HG03354 (cell line): ENCODE measurements around the gene KIF19.

Experiments used
- ATAC-seq: cut with Tn5 transposase; IDR thresholded peaks from one replicate; pipeline ENCODE4 v1.9.1; 2021; ENCODE audit warnings: mild to moderate bottlenecking; ENCODE audit not compliant: unreplicated experiment, poor library complexity, severe bottlenecking

Gene KIF19

DNA sequence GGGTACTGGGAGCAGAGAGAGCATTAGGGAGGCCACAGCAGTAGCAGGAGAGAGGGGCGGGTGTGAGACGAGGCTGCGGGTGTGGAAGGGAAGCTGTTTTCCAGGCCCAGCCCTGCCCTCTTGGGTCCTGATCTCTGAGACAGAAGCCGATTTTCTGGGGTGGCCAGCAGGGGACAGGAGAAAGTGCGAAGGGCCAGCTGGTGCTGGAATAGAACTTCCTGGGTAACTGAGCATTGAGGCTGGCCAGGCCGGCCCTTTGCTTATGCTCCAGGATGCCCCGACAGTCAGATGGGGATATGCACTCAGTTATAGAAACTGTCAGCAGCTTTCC, 34.8 kb downstream of the KIF19 start:
- no peak for ATAC-seq

- ATAC-seq = no peak
These were observed 35.4 kb downstream of the KIF19 start, which contains the start of gene BTBD17 for GRCh38 chr17:74361230-74362068. Gene BTBD17 (minus strand): TSS chr17:74361868. CDS start chr17:74361819, 49 bp downstream.

GRCh38 chr17:74362069-74362405, 36.0 kb downstream of the KIF19 start:
- no peak for ATAC-seq

GRCh38 chr17:74362810-74363498, 36.9 kb downstream of the KIF19 start:
- ATAC-seq = no peak

GRCh38 chr17:74367206-74367605, 41.2 kb downstream of the KIF19 start, which contains the start of gene GPR142:
Gene GPR142 (plus strand): TSS chr17:74367506. CDS start chr17:74369541, 2,035 bp downstream.
- ATAC-seq = no peak

- ATAC-seq = peak; percentile 51
These were observed 42.5 kb downstream of the KIF19 start for GRCh38 chr17:74368341-74369081.

GRCh38 chr17:74369221-74369620, 43.2 kb downstream of the KIF19 start:
- no peak for ATAC-seq

GRCh38 chr17:74369665-74370490, 43.9 kb downstream of the KIF19 start:
- no peak for ATAC-seq

DNA sequence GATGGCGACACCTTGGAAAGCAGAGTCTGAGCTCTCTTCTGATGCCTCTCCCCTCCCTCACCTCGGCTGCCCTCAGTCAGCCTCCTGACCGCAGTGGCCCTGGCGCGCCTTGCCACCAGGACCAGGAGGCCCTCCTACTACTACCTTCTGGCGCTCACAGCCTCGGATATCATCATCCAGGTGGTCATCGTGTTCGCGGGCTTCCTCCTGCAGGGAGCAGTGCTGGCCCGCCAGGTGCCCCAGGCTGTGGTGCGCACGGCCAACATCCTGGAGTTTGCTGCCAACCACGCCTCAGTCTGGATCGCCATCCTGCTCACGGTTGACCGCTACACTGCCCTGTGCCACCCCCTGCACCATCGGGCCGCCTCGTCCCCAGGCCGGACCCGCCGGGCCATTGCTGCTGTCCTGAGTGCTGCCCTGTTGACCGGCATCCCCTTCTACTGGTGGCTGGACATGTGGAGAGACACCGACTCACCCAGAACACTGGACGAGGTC, 45.7 kb downstream of the KIF19 start:
- ATAC-seq = no peak

GRCh38 chr17:74372426-74372825, 46.4 kb downstream of the KIF19 start:
- no peak for ATAC-seq

- ATAC-seq = no peak
These were observed 48.0 kb downstream of the KIF19 start for GRCh38 chr17:74373838-74374606.

GRCh38 chr17:74374858-74375257, 48.8 kb downstream of the KIF19 start:
- ATAC-seq = no peak

- no peak for ATAC-seq
These were observed 53.6 kb downstream of the KIF19 start for GRCh38 chr17:74379495-74380085.

GRCh38 chr17:74380086-74380958, 54.3 kb downstream of the KIF19 start:
- no peak for ATAC-seq

DNA sequence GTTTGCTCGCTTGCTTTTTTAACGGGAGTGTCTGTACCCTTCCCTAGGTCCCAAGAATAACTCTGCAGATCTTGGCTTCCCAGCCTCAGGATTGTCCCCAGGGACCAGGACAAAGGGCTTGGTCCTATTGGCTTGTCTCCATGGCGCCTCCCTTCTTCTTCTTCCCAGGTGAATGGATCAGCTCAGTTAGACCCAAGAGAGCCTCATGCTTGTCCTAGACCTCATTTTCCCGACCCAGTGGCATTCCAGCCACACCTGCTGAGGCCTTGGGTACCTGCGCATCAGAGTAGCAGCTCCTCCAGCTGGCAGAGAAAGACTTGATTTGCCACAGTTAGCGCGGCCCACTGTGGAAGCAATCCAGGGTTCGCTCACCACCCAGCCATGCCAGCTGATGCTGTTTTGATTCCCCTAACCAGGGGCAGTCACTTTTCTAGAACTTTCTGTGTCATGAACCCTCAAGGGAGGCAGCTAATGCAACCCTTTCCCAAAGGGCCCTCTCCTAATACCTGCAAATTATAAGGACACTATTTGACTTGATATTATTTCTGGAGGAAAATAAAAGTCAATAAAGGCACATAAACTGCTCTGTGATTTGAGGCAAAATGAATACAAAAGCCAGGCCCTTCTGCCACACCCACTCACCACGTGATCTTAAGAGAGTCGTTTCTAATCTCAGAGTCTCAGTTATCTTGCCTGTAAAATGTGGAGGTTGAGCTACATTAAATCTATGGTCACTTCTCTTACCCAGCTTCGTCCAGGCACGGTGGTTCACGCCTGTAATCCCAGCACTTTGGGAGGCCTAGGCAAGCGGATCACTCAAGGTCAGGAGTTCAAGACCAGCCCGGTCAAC, 55.2 kb downstream of the KIF19 start:
- no peak for ATAC-seq

GRCh38 chr17:74383141-74383540, 57.1 kb downstream of the KIF19 start:
- no peak for ATAC-seq

- ATAC-seq = no peak
These were observed 59.2 kb downstream of the KIF19 start for GRCh38 chr17:74385201-74385600.
